NCI-H1092 (cell line): ENCODE results near the gene WDR87.

Experiments used
- DNase-seq: peaks from one replicate; lab custom pipeline; 2025; lab: John Stamatoyannopoulos, UW

The WDR87 gene

GRCh38 chr19:37905946-37906868 is at the start of gene WDR87:
WDR87 (minus strand) TSS chr19:37906594; CDS start chr19:37898239, 8,355 bp downstream.
- DNase-seq = peak; percentile 61

GRCh38 chr19:37955986-37956385 is 49.6 kb upstream of the WDR87 start:
- DNase-seq = no peak

- DNase-seq = no peak
These were observed 48.1 kb upstream of the WDR87 start for GRCh38 chr19:37954421-37954874.

- DNase-seq = no peak
These were observed 47.5 kb upstream of the WDR87 start for GRCh38 chr19:37953918-37954303.

- no peak for DNase-seq
These were observed 47.0 kb upstream of the WDR87 start for GRCh38 chr19:37953171-37953917.

GRCh38 chr19:37951816-37952210 is 45.4 kb upstream of the WDR87 start:
- no peak for DNase-seq

- DNase-seq = no peak
These were observed 44.2 kb upstream of the WDR87 start for GRCh38 chr19:37950471-37951175.

GRCh38 chr19:37948362-37948761 is 42.0 kb upstream of the WDR87 start:
- no peak for DNase-seq

- DNase-seq = no peak
These were observed 41.4 kb upstream of the WDR87 start for GRCh38 chr19:37947778-37948177.

- DNase-seq = no peak
These were observed 39.7 kb upstream of the WDR87 start for GRCh38 chr19:37946132-37946531.

- DNase-seq = no peak
These were observed 37.1 kb upstream of the WDR87 start for GRCh38 chr19:37943480-37943879.

GRCh38 chr19:37942516-37942902 is 36.1 kb upstream of the WDR87 start:
- DNase-seq = no peak

- DNase-seq = no peak
These were observed 35.6 kb upstream of the WDR87 start for GRCh38 chr19:37941782-37942515.

- DNase-seq = no peak
These were observed 32.0 kb upstream of the WDR87 start for GRCh38 chr19:37938353-37938752.

GRCh38 chr19:37936886-37937285 is 30.5 kb upstream of the WDR87 start:
- DNase-seq = no peak

- DNase-seq = no peak
These were observed 29.8 kb upstream of the WDR87 start for GRCh38 chr19:37936166-37936565.

GRCh38 chr19:37935341-37935740 is 28.9 kb upstream of the WDR87 start:
- DNase-seq = no peak

- no peak for DNase-seq
These were observed 27.6 kb upstream of the WDR87 start for GRCh38 chr19:37933937-37934358.

- DNase-seq = no peak
These were observed 26.9 kb upstream of the WDR87 start for GRCh38 chr19:37932985-37933936.

- DNase-seq = peak; percentile 58
These were observed 25.7 kb upstream of the WDR87 start for GRCh38 chr19:37931881-37932655.
